Measurements from ENCODE around the gene MKNK2. TPM values are rescaled to one million over a fixed set of nuclear protein-coding genes. Genes with fewer than 3 reads are reported as not detected.
A peak's percentile ranks its signal among the peaks of the same experiment; 100 is the strongest.

MKNK2 gene
- total RNA-seq, 1 experiment from 2014 or later: 271 TPM

DNA sequence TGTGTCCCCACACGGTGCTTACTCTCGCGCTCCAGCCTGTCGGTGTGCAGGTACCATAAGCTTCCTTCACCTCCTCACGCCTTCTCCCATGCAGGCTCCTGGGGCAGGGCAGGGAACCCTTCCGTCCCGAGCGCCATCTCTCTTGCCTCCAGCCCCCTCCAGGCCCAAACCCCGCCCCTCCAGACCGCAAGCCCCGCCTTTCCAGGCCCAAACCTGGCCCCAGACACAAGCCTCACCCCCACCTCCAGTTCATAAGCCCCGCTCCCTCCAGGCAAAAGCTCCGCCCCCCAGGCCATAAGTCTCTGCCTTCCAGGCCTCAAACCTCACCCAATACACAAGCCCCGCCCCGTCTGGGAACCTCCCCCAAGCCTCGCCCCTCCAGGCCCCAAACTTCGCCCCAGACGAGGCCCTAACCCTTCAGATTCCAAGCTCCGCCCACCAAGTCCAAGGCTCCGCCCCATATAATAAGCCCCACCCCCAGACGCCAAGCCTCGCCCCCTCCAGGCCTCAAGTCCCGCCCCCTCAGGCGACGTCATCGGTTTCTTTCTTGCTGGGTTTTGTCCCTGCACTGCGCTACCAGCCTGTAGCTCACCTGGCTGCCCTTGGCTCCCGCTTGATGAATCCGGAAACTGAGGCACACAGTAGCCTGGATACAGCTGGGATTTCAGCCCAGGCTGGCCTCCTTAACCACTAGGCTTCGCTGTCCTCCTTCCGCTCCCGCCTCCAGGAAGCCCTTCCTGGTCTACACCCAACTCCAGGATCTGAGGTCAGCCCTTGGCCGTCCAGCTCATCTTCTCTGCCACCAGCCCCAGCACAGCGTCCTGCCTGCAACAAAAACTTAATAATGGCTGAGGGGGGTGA lies 16.1 kb downstream of the MKNK2 start:
- peaks cover 0 to 11% of the 10 kb centered on the region in 2 experiments; a peak in 1 of 4 replicates for H3K9me3 ChIP-seq (ENCODE audit: control insufficient read depth in 1 of 2, insufficient read depth in 1 of 2, low read depth in 1 of 2, low read length in 2 of 2)
- DNase-seq (ENCODE audit: low read depth, low spot score) (peak; percentile 87), ATAC-seq (peak; percentile 74)
- H3K79me2 ChIP-seq (ENCODE audit: insufficient read depth, low read length): no peaks in the 10 kb centered on the region
- H3K4me1 ChIP-seq (ENCODE audit: control insufficient read depth in 1 of 2, insufficient read depth in 2 of 2, low read length in 2 of 2): peaks cover 42 to 58% of the 10 kb centered on the region in 2 experiments
- H3K4me3 ChIP-seq (replicated peaks in 1 of 2; ENCODE audit: low read depth in 1 of 2, low read length in 2 of 2): peak overlapping the region; percentile 57 to 61
- CTCF ChIA-PET: interaction anchor here (0.6 to 1.0 kb wide), 3 partner anchors 22 to 720 kb away, joined by 3 to 4 read pairs (median 3); no protein-coding TSS in a partner anchor
- H2AFZ ChIP-seq (ENCODE audit: low read depth, low read length, poor library complexity, severe bottlenecking): no peak overlapping the region
- no peaks in the 10 kb centered on the region for H4K20me1 ChIP-seq (ENCODE audit: insufficient read depth)
- H3K36me3 ChIP-seq (ENCODE audit: control insufficient read depth in 1 of 2, insufficient read depth in 2 of 2, low read length in 2 of 2): peaks cover 3 to 8% of the 10 kb centered on the region in 2 experiments; a peak in 2 of 4 replicates
- peak overlapping the region; percentile 65 for H3K9ac ChIP-seq (ENCODE audit: low read length)
- H3K27ac ChIP-seq (ENCODE audit: low read depth, low read length): peak overlapping the region; percentile 93
- POLR2A ChIA-PET: interaction anchor here (0.6 to 2.3 kb wide), 6 partner anchors 12 to 25 kb away, joined by 3 to 12 read pairs (median 4); no protein-coding TSS in a partner anchor
- RAD21 ChIA-PET (ENCODE audit: low non-redundant PET in 1 of 2, low total read pairs in 2 of 2, uncharacterized antibody in 2 of 2, unreplicated experiment in 2 of 2): no interaction called here
- no peaks in the 10 kb centered on the region for H3K9me2 ChIP-seq (ENCODE audit: insufficient read depth)
- H3K4me2 ChIP-seq (ENCODE audit: low read length): peak overlapping the region; percentile 85
- H3K27me3 ChIP-seq (ENCODE audit: insufficient read depth, low read length): no peaks in the 10 kb centered on the region
- intact Hi-C loops (cut with micrococcal nuclease): loop anchor here (5.0 kb wide), 1 partner anchor 117 kb away; the partner anchor contains the start of gene AP3D1
- BruUV-seq (replicated peaks): no TSS peak
- TF ChIP-seq SP1 (IDR thresholded peaks at IDR 0.05; ENCODE audit: low read depth) (no peak), EGR1 (IDR thresholded peaks at IDR 0.05; ENCODE audit: low read depth) (no peak), POLR2AphosphoS5 (IDR thresholded peaks at IDR 0.05; ENCODE audit: low read depth, low read length) (peak; percentile 40; the same call in 1 of the 2 replicates), EZH2 (IDR thresholded peaks at IDR 0.05) (no peak), EZH2phosphoT487 (IDR thresholded peaks at IDR 0.05; ENCODE audit: borderline replicate concordance) (no peak), SRF (IDR thresholded peaks at IDR 0.05; ENCODE audit: low read depth) (no peak), SIN3A (IDR thresholded peaks at IDR 0.05; ENCODE audit: low read depth) (no peak), RAD21 (IDR thresholded peaks at IDR 0.05; ENCODE audit: low read depth) (no peak), CEBPB (IDR thresholded peaks at IDR 0.05; ENCODE audit: low read depth) (no peak), ZFX (IDR thresholded peaks at IDR 0.05) (no peak), FOSL1 (IDR thresholded peaks at IDR 0.05; ENCODE audit: low read depth) (no peak), TCF7L2 (IDR thresholded peaks at IDR 0.05; ENCODE audit: borderline replicate concordance, extremely low read depth, insufficient read depth, insufficient read length) (no peak), JUND (IDR thresholded peaks at IDR 0.05) (no peak), YY1 (IDR thresholded peaks at IDR 0.05; ENCODE audit: extremely low read depth, insufficient replicate concordance, low read depth, low read length) (peak; percentile 41), ELF1 (IDR thresholded peaks at IDR 0.05; ENCODE audit: borderline replicate concordance, low read depth) (no peak), ZNF274 (IDR thresholded peaks at IDR 0.05; ENCODE audit: low read depth, low read length) (no peak)
- TF ChIP-seq, protein P1, sequence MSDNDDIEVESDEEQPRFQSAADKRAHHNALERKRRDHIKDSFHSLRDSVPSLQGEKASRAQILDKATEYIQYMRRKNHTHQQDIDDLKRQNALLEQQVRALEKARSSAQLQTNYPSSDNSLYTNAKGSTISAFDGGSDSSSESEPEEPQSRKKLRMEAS (IDR thresholded peaks at IDR 0.05): 0 out of 2 replicates have a peak, but pooled peaks have one; percentile 27
- TF ChIP-seq, protein P2, sequence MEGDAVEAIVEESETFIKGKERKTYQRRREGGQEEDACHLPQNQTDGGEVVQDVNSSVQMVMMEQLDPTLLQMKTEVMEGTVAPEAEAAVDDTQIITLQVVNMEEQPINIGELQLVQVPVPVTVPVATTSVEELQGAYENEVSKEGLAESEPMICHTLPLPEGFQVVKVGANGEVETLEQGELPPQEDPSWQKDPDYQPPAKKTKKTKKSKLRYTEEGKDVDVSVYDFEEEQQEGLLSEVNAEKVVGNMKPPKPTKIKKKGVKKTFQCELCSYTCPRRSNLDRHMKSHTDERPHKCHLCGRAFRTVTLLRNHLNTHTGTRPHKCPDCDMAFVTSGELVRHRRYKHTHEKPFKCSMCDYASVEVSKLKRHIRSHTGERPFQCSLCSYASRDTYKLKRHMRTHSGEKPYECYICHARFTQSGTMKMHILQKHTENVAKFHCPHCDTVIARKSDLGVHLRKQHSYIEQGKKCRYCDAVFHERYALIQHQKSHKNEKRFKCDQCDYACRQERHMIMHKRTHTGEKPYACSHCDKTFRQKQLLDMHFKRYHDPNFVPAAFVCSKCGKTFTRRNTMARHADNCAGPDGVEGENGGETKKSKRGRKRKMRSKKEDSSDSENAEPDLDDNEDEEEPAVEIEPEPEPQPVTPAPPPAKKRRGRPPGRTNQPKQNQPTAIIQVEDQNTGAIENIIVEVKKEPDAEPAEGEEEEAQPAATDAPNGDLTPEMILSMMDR (IDR thresholded peaks at IDR 0.05 in 2 of 3, conservative IDR thresholded peaks at IDR 0.05 in 1 of 3; ENCODE audit: borderline replicate concordance in 1 of 3, insufficient read depth in 1 of 3, low read depth in 2 of 3, low read length in 2 of 3): no peak
- TF ChIP-seq, protein P3, sequence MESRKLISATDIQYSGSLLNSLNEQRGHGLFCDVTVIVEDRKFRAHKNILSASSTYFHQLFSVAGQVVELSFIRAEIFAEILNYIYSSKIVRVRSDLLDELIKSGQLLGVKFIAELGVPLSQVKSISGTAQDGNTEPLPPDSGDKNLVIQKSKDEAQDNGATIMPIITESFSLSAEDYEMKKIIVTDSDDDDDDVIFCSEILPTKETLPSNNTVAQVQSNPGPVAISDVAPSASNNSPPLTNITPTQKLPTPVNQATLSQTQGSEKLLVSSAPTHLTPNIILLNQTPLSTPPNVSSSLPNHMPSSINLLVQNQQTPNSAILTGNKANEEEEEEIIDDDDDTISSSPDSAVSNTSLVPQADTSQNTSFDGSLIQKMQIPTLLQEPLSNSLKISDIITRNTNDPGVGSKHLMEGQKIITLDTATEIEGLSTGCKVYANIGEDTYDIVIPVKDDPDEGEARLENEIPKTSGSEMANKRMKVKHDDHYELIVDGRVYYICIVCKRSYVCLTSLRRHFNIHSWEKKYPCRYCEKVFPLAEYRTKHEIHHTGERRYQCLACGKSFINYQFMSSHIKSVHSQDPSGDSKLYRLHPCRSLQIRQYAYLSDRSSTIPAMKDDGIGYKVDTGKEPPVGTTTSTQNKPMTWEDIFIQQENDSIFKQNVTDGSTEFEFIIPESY (IDR thresholded peaks at IDR 0.05; ENCODE audit: extremely low read depth, insufficient replicate concordance, low read length): no peak
